Large intestine (tissue), 3 donors: ENCODE measurements around the gene KCNK7. TPM values are rescaled to one million over a fixed set of nuclear protein-coding genes. Genes with fewer than 3 reads are reported as not detected.
A peak's percentile ranks its signal among the peaks of the same experiment; 100 is the strongest.

Source experiments
- DNase-seq, 2 donors: peaks; one replicate each; pipeline versions ENCODE4 v3.0.0 to v3.0.0-alpha.2; 2013
- H3K27ac ChIP-seq: one replicate; pipeline ENCODE4 v1.5.1; 2013; ENCODE audit warnings: low read length
- H3K27me3 ChIP-seq: 2 replicates; pipeline ENCODE4 v1.6.1; 2013; ENCODE audit warnings: low read length; ENCODE audit not compliant: control insufficient read depth, insufficient read depth
- H3K36me3 ChIP-seq: 2 replicates; pipeline ENCODE4 v1.6.1; 2013; ENCODE audit warnings: low read length; ENCODE audit not compliant: control insufficient read depth, insufficient read depth
- H3K4me1 ChIP-seq: one replicate; pipeline ENCODE4 v1.6.1; 2013; ENCODE audit warnings: low read length; ENCODE audit not compliant: control insufficient read depth, insufficient read depth
- H3K4me3 ChIP-seq: one replicate; pipeline ENCODE4 v1.5.1; 2013; ENCODE audit warnings: low read length
- H3K9me3 ChIP-seq: one replicate; pipeline ENCODE4 v1.6.1; 2013; ENCODE audit warnings: mild to moderate bottlenecking, low read depth, low read length, moderate library complexity; ENCODE audit not compliant: control insufficient read depth
- WGBS: methylation state at CpG from one replicate; pipeline ENCODE4 v1.1.5; 2013; ENCODE audit warnings: low lambda C conversion rate; ENCODE audit not compliant: insufficient coverage; 5-methylcytosine and 5-hydroxymethylcytosine counted together
- polyA plus RNA-seq: library from polyadenylated mRNA; unstranded; fragments of 120-200 nt; gene quantifications from one replicate; pipeline ENCODE4 v1.2.1, GENCODE V29; 2013

KCNK7 gene
- polyA plus RNA-seq, 1 donor, result 0.49 TPM

DNA sequence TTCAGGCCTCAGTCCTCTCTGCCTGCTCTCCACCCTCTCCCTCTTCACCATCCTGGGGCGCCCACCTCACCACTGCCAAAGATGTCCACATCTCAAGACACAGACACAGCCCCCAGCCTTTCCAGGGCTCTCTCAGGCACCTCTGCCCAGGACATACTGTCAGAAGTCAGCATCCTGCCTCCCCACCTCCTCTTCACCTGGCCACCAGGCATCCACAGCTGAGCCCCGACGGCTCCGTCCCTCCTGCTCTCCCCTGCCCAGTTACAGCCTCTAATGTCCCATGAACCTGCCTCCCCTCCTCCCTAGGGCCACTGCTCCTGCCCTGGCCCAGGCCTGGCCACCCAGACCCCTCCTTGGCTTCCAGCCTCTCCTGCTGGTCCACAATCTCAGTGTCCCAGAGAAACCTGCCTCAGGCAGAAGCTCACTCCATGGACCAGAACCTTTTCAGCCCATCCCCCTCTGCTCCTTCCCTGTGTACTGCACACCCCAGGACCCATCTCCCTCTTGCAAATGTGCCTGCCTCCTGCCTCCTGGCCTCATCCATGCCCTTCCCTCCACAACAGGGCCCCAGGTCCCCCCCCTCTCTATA is 40.7 kb downstream of the KCNK7 start:
- H3K9me3 ChIP-seq, result no peaks in the 10 kb centered on the region
- H3K4me1 ChIP-seq, result peaks cover 65% of the 10 kb centered on the region
- H3K27ac ChIP-seq, result peak overlapping the region; percentile 61

GRCh38 chr11:65554057-65554818 is 41.4 kb downstream of the KCNK7 start:
- no peak overlapping the region for H3K4me3 ChIP-seq
- H3K4me1 ChIP-seq, result peaks cover 60% of the 10 kb centered on the region
- H3K9me3 ChIP-seq, result no peaks in the 10 kb centered on the region
- H3K36me3 ChIP-seq, result peaks cover 3% of the 10 kb centered on the region
- DNase-seq, result no peak
- H3K27me3 ChIP-seq, result no peaks in the 10 kb centered on the region
- H3K27ac ChIP-seq, result no peak overlapping the region
- WGBS, result no CpG with 5 or more reads among the region's 27 CpGs

More for the DNA sequence above, 40.7 kb downstream of the KCNK7 start:
- peaks cover 3% of the 10 kb centered on the region for H3K36me3 ChIP-seq
- H3K27me3 ChIP-seq, result no peaks in the 10 kb centered on the region
- H3K4me3 ChIP-seq, result no peak overlapping the region
- no CpG with 5 or more reads among the region's 4 CpGs for WGBS
- DNase-seq, result no peak

GRCh38 chr11:65553301-65554001 is 42.1 kb downstream of the KCNK7 start:
- peak in 1 of 2 donors; percentile 43 for DNase-seq
- Histone ChIP-seq H3K9me3 (no peaks in the 10 kb centered on the region), H3K4me1 (peaks cover 52% of the 10 kb centered on the region), H3K27ac (no peak overlapping the region), H3K36me3 (peaks cover 8% of the 10 kb centered on the region), H3K4me3 (no peak overlapping the region), H3K27me3 (no peaks in the 10 kb centered on the region)
- no CpG with 5 or more reads among the region's 37 CpGs for WGBS

GRCh38 chr11:65552388-65552951 is 43.1 kb downstream of the KCNK7 start:
- peak in 1 of 2 donors; percentile 70 for DNase-seq
- Histone ChIP-seq H3K4me3 (no peak overlapping the region), H3K36me3 (peaks cover 8% of the 10 kb centered on the region), H3K27me3 (no peaks in the 10 kb centered on the region), H3K4me1 (peaks cover 51% of the 10 kb centered on the region), H3K9me3 (no peaks in the 10 kb centered on the region), H3K27ac (no peak overlapping the region)
- WGBS, result 60% methylated on average over 1 of the region's 9 CpGs

DNA sequence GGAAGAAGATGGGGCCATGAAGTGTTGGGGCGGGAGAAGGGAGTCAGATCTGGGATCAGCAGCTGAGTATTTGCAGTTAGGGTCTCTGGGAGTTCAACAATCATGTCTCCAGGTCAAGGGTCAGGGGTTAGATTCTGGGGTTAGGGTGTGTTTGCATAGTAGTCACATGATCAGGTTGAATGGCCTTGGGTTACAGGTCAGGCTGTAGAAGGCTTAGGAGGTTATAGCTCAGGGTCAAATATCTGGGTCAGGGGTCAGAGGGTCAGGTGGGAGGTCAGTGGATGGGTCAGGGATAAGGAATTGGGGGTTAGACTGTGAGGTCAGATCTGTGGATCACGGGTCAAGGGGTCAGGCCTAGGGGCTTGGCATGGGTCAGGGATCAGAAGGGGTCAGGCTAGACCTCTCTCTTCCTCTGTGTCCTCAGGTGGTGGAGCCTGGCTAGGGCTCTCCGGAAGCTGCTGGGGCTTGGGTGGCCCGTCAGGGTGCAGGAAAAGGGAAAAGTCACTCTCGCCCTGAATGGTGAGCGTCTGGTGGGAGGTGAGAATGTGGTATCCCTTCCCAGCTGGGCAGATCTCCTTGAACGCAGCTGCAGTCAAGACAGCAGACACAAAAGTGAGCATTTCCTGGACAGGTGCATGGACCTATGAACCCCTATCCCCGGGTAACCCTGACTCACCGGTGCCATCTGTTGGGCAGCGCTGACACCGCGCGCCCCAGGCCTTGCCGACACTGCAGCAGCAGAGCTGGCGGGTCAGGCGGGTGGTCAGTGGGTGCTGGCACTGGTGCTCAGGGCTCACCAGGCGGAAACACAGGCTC is 43.8 kb downstream of the KCNK7 start:
- DNase-seq, result peak; percentile 83 to 84
- WGBS, result no CpG with 5 or more reads among the region's 17 CpGs
- peaks cover 8% of the 10 kb centered on the region for H3K36me3 ChIP-seq
- H3K4me3 ChIP-seq, result no peak overlapping the region
- no peaks in the 10 kb centered on the region for H3K9me3 ChIP-seq
- peaks cover 46% of the 10 kb centered on the region for H3K4me1 ChIP-seq
- peak overlapping the region; percentile 64 for H3K27ac ChIP-seq
- no peaks in the 10 kb centered on the region for H3K27me3 ChIP-seq

DNA sequence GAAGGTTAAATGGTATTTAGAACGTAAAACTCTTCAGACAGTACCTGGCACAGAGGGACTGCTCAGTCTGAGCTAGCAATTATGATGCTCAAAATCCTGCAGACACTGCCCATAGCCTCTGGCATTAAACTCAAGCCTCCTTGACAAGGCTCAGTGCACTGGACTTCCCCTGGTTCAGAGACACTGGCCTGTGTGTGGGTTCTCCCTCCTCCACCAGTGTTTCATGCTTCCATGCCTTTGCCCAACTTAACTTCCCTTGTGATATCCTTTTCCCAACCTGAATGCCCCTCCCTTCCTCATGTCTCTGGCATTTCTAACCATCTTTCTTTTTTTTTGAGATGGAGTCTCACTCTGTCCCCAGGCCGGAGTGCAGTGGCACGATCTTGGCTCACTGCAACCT is 46.5 kb downstream of the KCNK7 start:
- WGBS, result no CpG with 5 or more reads among the region's 3 CpGs
- DNase-seq, result no peak
- Histone ChIP-seq H3K4me3 (no peak overlapping the region), H3K27ac (no peak overlapping the region), H3K36me3 (peaks cover 11% of the 10 kb centered on the region), H3K9me3 (no peaks in the 10 kb centered on the region), H3K4me1 (peaks cover 37% of the 10 kb centered on the region), H3K27me3 (no peaks in the 10 kb centered on the region)

DNA sequence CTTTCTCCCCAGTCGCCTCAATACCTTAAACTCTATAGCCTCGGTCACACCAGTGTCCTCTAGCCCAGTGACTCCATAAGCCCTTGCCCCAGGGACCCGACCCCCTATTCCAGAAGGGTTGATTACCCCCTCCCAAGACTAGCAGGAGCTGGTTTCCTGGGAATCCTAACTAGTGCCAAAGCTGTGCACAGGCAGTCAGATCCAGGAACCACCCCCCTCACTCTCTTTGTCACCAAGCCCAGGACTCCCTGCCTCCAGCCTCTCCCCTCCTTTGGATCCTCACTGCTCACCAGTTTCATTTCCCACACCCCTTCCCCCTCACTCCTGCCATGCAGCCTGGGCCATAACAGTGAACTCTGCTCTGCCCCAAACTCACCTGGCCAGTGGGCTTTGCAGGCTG is 47.2 kb downstream of the KCNK7 start:
- H3K36me3 ChIP-seq, result peaks cover 15% of the 10 kb centered on the region
- no peak for DNase-seq
- H3K27me3 ChIP-seq, result no peaks in the 10 kb centered on the region
- H3K9me3 ChIP-seq, result no peaks in the 10 kb centered on the region
- H3K4me1 ChIP-seq, result peaks cover 34% of the 10 kb centered on the region
- WGBS, result no CpG with 5 or more reads among the region's 3 CpGs
- no peak overlapping the region for H3K4me3 ChIP-seq
- H3K27ac ChIP-seq, result no peak overlapping the region

GRCh38 chr11:65547446-65548125 is 48.0 kb downstream of the KCNK7 start:
- H3K27ac ChIP-seq, result no peak overlapping the region
- H3K4me3 ChIP-seq, result no peak overlapping the region
- DNase-seq, result no peak
- no CpG with 5 or more reads among the region's 52 CpGs for WGBS
- peaks cover 21% of the 10 kb centered on the region for H3K36me3 ChIP-seq
- no peaks in the 10 kb centered on the region for H3K27me3 ChIP-seq
- H3K9me3 ChIP-seq, result no peaks in the 10 kb centered on the region
- peaks cover 29% of the 10 kb centered on the region for H3K4me1 ChIP-seq

GRCh38 chr11:65546217-65546958 is 49.2 kb downstream of the KCNK7 start:
- Histone ChIP-seq H3K27ac (peak overlapping the region; percentile 66), H3K9me3 (no peaks in the 10 kb centered on the region), H3K4me1 (peaks cover 21% of the 10 kb centered on the region), H3K27me3 (no peaks in the 10 kb centered on the region), H3K36me3 (peaks cover 20% of the 10 kb centered on the region), H3K4me3 (peak overlapping the region; percentile 52)
- WGBS, result no CpG with 5 or more reads among the region's 64 CpGs
- DNase-seq, result peak; percentile 87 to 96
